Measurements from ENCODE around the gene CIROP. TPM values are rescaled to one million over a fixed set of nuclear protein-coding genes. Genes with fewer than 3 reads are reported as not detected.
A peak's percentile ranks its signal among the peaks of the same experiment; 100 is the strongest.

CIROP gene
- total RNA-seq, 1 experiment from 2014 or later = not detected

- peaks cover 46% of the 10 kb centered on the region for H3K4me1 Mint-ChIP-seq (ENCODE audit: insufficient read depth, unreplicated experiment)
- intact Hi-C loops (cut with micrococcal nuclease) = loop anchor here (1.0 to 5.0 kb wide), 4 partner anchors 65 to 237 kb away; partner anchors contain the start of gene PRMT5
- TF ChIP-seq CTCF (IDR thresholded peaks at IDR 0.05; ENCODE audit: unreplicated experiment) = no peak
- TSS peak; percentile 89 for BruUV-seq (replicated peaks)
- ChIA-PET POLR2A (interaction anchor here (0.6 to 7.7 kb wide), 20 partner anchors 10 to 513 kb away, joined by 3 to 133 read pairs (median 6); partner anchors contain the start of genes ACIN1, AJUBA, C14orf119 and PABPN1), CTCF (interaction anchor here (0.5 to 16.3 kb wide), 42 partner anchors 10 to 1299 kb away, joined by 3 to 620 read pairs (median 5); partner anchors contain the start of genes ACIN1, AJUBA, C14orf119 and PRMT5)
- no peak overlapping the region for H3K27ac Mint-ChIP-seq (ENCODE audit: low read depth, unreplicated experiment)
- DNase-seq (ENCODE audit: unreplicated experiment) = no peak
- H3K36me3 Mint-ChIP-seq (ENCODE audit: insufficient read depth, unreplicated experiment) = peaks cover 69% of the 10 kb centered on the region
- no peak overlapping the region for H3K4me3 Mint-ChIP-seq (ENCODE audit: unreplicated experiment)
- H3K9me3 Mint-ChIP-seq (ENCODE audit: unreplicated experiment) = no peaks in the 10 kb centered on the region
- H3K27me3 Mint-ChIP-seq (ENCODE audit: insufficient read depth, unreplicated experiment) = no peaks in the 10 kb centered on the region
Measured at GRCh38 chr14:23058654-23059504, 45.9 kb downstream of the CIROP start.

- DNase-seq (ENCODE audit: unreplicated experiment) = peak; percentile 90
- ChIA-PET POLR2A (interaction anchor here (0.6 to 7.7 kb wide), 19 partner anchors 11 to 501 kb away, joined by 3 to 133 read pairs (median 6); partner anchors contain the start of genes ACIN1, AJUBA, C14orf119 and PABPN1), CTCF (interaction anchor here (0.5 to 16.3 kb wide), 43 partner anchors 9 to 1300 kb away, joined by 3 to 620 read pairs (median 4); partner anchors contain the start of genes ACIN1, AJUBA, C14orf119 and HAUS4)
- intact Hi-C loops (cut with micrococcal nuclease) = loop anchor here (1.0 to 5.0 kb wide), 4 partner anchors 64 to 236 kb away; partner anchors contain the start of gene PRMT5
- no peaks in the 10 kb centered on the region for H3K27me3 Mint-ChIP-seq (ENCODE audit: insufficient read depth, unreplicated experiment)
- TF ChIP-seq CTCF (IDR thresholded peaks at IDR 0.05; ENCODE audit: unreplicated experiment) = peak; percentile 94
- peaks cover 40% of the 10 kb centered on the region for H3K4me1 Mint-ChIP-seq (ENCODE audit: insufficient read depth, unreplicated experiment)
- no TSS peak for BruUV-seq (replicated peaks)
- peak overlapping the region; percentile 83 for H3K4me3 Mint-ChIP-seq (ENCODE audit: unreplicated experiment)
- H3K36me3 Mint-ChIP-seq (ENCODE audit: insufficient read depth, unreplicated experiment) = peaks cover 60% of the 10 kb centered on the region
- H3K27ac Mint-ChIP-seq (ENCODE audit: low read depth, unreplicated experiment) = no peak overlapping the region
- no peaks in the 10 kb centered on the region for H3K9me3 Mint-ChIP-seq (ENCODE audit: unreplicated experiment)
Measured at GRCh38 chr14:23057757-23058653, 46.8 kb downstream of the CIROP start.

DNA sequence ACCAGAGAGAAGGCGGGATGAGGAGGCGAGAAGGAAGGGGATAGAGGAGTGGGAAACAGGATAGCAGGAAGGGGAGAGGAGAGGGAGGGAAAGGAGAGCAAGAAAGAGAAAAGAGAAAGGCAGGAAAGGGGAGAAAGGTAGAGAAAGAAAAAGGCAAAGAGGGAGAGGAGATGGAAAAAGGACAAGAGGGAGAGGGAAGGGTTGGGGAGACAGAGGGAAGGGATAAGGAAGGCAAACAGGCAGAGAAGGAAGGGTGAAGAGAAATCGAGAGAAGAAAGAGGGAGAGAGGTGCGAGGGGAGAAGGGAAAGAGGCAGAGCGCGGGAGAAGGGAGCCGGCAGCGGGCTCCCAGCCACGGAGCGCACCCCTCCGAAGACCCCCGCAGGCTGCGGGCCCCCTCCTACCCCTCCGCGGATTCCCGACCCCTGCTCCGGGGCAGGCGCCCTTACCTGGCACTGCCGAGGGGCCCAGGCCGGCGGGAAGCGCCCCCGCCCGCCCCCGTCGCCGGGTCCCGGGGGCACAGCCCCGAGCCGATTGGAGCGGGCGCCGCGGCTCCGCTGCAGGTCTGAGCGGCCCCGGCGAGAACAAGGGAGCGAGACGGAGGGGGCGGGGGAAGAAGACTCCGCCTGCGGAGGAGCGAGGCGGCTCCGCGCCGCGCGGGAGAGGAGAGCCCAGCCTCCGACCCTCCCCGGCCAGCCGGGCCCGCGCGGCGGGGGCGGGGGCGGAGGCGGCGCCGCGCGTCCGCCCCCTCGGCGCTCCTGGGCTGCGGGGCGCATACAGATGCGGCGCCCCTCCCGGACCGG, 47.6 kb downstream of the CIROP start, which contains the start of gene CDH24:
Gene CDH24, minus strand, starts transcription at position 565 of the 801 bp plus-strand sequence. CDS start 1,787 bp downstream, outside the sequence.
- H3K4me3 Mint-ChIP-seq (ENCODE audit: unreplicated experiment) = peak within 1 kb of the TSS; percentile 83
- H3K9me3 Mint-ChIP-seq (ENCODE audit: unreplicated experiment) = no peaks in the 10 kb centered on the region
- peaks cover 52% of the 10 kb centered on the region for H3K36me3 Mint-ChIP-seq (ENCODE audit: insufficient read depth, unreplicated experiment)
- no peaks in the 10 kb centered on the region for H3K27me3 Mint-ChIP-seq (ENCODE audit: insufficient read depth, unreplicated experiment)
- POLR2A ChIA-PET = interaction anchor here (0.6 to 7.7 kb wide), 14 partner anchors 11 to 500 kb away, joined by 3 to 133 read pairs (median 8); partner anchors contain the start of genes ACIN1, AJUBA, C14orf119 and PRMT5
- CTCF ChIA-PET = interaction anchor here (0.6 to 16.3 kb wide), 37 partner anchors 8 to 501 kb away, joined by 3 to 620 read pairs (median 5); partner anchors contain the start of genes ACIN1, AJUBA, C14orf119 and HAUS4
- DNase-seq (ENCODE audit: unreplicated experiment) = peak; percentile 72
- intact Hi-C loops (cut with micrococcal nuclease) = loop anchor here (1.0 to 5.0 kb wide), 2 partner anchors 52 to 235 kb away; no protein-coding TSS in a partner anchor
- no peak for TF ChIP-seq CTCF (IDR thresholded peaks at IDR 0.05; ENCODE audit: unreplicated experiment)
- H3K27ac Mint-ChIP-seq (ENCODE audit: low read depth, unreplicated experiment) = peak within 1 kb of the TSS; percentile 63
- no TSS peak for BruUV-seq (replicated peaks)
- H3K4me1 Mint-ChIP-seq (ENCODE audit: insufficient read depth, unreplicated experiment) = peaks cover 31% of the 10 kb centered on the region
